Progenitor cell of endocrine pancreas (in vitro differentiated cells): ENCODE results near the gene PDE3A. TPM values are rescaled to one million over a fixed set of nuclear protein-coding genes. Genes with fewer than 3 reads are reported as not detected.

Source experiments
- DNase-seq: peaks from one replicate; pipeline ENCODE4 v3.0.0; 2021; ENCODE audit warnings: low spot score; ENCODE audit not compliant: unreplicated experiment
- H3K27ac Mint-ChIP-seq: 2 replicates; pipeline ENCODE4 v1.8.0; 2021; ENCODE audit warnings: mild to moderate bottlenecking, moderate library complexity, mixed read lengths
- H3K27me3 Mint-ChIP-seq: 2 replicates; pipeline ENCODE4 v1.8.0; 2021; ENCODE audit warnings: mixed read lengths
- H3K36me3 Mint-ChIP-seq: 2 replicates; pipeline ENCODE4 v1.8.0; 2022; ENCODE audit warnings: mixed read lengths; ENCODE audit not compliant: insufficient read depth
- H3K4me1 Mint-ChIP-seq: 2 replicates; pipeline ENCODE4 v1.8.0; 2021; ENCODE audit warnings: low read depth, mixed read lengths
- H3K4me3 Mint-ChIP-seq: 2 replicates; pipeline ENCODE4 v1.8.0; 2021; ENCODE audit warnings: low read depth, mild to moderate bottlenecking, moderate library complexity, mixed read lengths
- H3K9me3 Mint-ChIP-seq: 2 replicates; pipeline ENCODE4 v1.8.0; 2021; ENCODE audit warnings: low read depth, mixed read lengths
- CTCF ChIP-seq: fragments of 200-600 bp; sonication (generic); IDR thresholded peaks from one replicate; pipeline ENCODE4 v1.5.0; 2021; ENCODE audit warnings: antibody characterized with exemption, mild to moderate bottlenecking; ENCODE audit not compliant: unreplicated experiment
- total RNA-seq: library from RNA; stranded (reverse); gene quantifications from 2 replicates; pipeline ENCODE4 v1.2.1, GENCODE V29; 2021

The PDE3A gene
- total RNA-seq, 1 donor from 2014 or later: 121 TPM

GRCh38 chr12:20426957-20427356, 58.6 kb downstream of the PDE3A start:
- no peak for TF ChIP-seq CTCF
- DNase-seq: no peak
- Mint-ChIP-seq H3K27ac (no peak overlapping the region), H3K9me3 (no peaks in the 10 kb centered on the region), H3K27me3 (no peaks in the 10 kb centered on the region), H3K36me3 (peaks cover 18% of the 10 kb centered on the region), H3K4me3 (no peak overlapping the region), H3K4me1 (peaks cover 29% of the 10 kb centered on the region)

GRCh38 chr12:20429852-20430251, 61.5 kb downstream of the PDE3A start:
- no peak overlapping the region for H3K27ac Mint-ChIP-seq
- peaks cover 35% of the 10 kb centered on the region for H3K4me1 Mint-ChIP-seq

GRCh38 chr12:20432290-20432689, 64.0 kb downstream of the PDE3A start:
- no peak for TF ChIP-seq CTCF

More at GRCh38 chr12:20429852-20430251, 61.5 kb downstream of the PDE3A start:
- Mint-ChIP-seq H3K4me3 (no peak overlapping the region), H3K36me3 (peaks cover 18% of the 10 kb centered on the region), H3K9me3 (no peaks in the 10 kb centered on the region), H3K27me3 (no peaks in the 10 kb centered on the region)
- TF ChIP-seq CTCF: no peak
- no peak for DNase-seq

GRCh38 chr12:20434996-20435395, 66.7 kb downstream of the PDE3A start:
- H3K9me3 Mint-ChIP-seq: no peaks in the 10 kb centered on the region
- H3K36me3 Mint-ChIP-seq: peaks cover 3% of the 10 kb centered on the region
- H3K4me3 Mint-ChIP-seq: no peak overlapping the region
- DNase-seq: no peak
- peaks cover 50% of the 10 kb centered on the region for H3K4me1 Mint-ChIP-seq
- H3K27me3 Mint-ChIP-seq: no peaks in the 10 kb centered on the region
- no peak for TF ChIP-seq CTCF
- H3K27ac Mint-ChIP-seq: peak overlapping the region; percentile 7

More at GRCh38 chr12:20432290-20432689, 64.0 kb downstream of the PDE3A start:
- Mint-ChIP-seq H3K27me3 (no peaks in the 10 kb centered on the region), H3K27ac (no peak overlapping the region), H3K4me3 (no peak overlapping the region), H3K36me3 (peaks cover 8% of the 10 kb centered on the region), H3K9me3 (no peaks in the 10 kb centered on the region), H3K4me1 (peaks cover 55% of the 10 kb centered on the region)
- DNase-seq: no peak

GRCh38 chr12:20436316-20436715, 68.0 kb downstream of the PDE3A start:
- Mint-ChIP-seq H3K36me3 (peaks cover 1% of the 10 kb centered on the region), H3K9me3 (no peaks in the 10 kb centered on the region), H3K4me3 (no peak overlapping the region), H3K27me3 (no peaks in the 10 kb centered on the region), H3K4me1 (peaks cover 44% of the 10 kb centered on the region), H3K27ac (no peak overlapping the region)
- TF ChIP-seq CTCF: no peak
- DNase-seq: no peak
